Dedifferentiated amniotic fluid mesenchymal stem cell (primary cell): Measurements from ENCODE around the gene DSG4.
"Not testable (repeated sequence)": the region's sequence is repeated elsewhere in the genome, so short reads cannot be mapped to it uniquely, and the experiment has no call there.

Source experiments
- DNase-seq: peaks from one replicate; pipeline ENCODE4 v3.0.0-alpha.2; 2016; ENCODE audit errors: extremely low spot score

DSG4 gene, protein sequence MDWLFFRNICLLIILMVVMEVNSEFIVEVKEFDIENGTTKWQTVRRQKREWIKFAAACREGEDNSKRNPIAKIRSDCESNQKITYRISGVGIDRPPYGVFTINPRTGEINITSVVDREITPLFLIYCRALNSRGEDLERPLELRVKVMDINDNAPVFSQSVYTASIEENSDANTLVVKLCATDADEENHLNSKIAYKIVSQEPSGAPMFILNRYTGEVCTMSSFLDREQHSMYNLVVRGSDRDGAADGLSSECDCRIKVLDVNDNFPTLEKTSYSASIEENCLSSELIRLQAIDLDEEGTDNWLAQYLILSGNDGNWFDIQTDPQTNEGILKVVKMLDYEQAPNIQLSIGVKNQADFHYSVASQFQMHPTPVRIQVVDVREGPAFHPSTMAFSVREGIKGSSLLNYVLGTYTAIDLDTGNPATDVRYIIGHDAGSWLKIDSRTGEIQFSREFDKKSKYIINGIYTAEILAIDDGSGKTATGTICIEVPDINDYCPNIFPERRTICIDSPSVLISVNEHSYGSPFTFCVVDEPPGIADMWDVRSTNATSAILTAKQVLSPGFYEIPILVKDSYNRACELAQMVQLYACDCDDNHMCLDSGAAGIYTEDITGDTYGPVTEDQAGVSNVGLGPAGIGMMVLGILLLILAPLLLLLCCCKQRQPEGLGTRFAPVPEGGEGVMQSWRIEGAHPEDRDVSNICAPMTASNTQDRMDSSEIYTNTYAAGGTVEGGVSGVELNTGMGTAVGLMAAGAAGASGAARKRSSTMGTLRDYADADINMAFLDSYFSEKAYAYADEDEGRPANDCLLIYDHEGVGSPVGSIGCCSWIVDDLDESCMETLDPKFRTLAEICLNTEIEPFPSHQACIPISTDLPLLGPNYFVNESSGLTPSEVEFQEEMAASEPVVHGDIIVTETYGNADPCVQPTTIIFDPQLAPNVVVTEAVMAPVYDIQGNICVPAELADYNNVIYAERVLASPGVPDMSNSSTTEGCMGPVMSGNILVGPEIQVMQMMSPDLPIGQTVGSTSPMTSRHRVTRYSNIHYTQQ

DNA sequence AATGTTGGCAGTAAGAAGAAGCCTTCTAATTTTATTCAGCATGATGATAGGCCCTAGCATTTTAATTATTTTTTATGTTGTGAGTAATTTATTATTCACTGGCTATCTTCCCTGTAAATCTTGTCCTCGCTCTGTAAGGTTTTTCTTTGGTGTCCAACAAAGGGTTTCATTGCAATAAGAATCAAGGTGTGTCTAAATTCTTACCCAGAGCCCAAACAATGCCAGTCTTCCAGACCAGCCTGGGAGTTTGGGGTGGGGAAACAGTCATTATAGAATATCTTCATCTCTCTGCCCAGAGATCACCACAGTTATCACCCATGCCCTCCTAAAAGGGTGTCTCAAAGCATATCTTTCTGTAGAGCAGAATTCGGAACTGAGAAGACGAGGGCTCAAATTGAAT is at the start of gene DSG4:
TSS of gene DSG4 (plus strand) at position 301 of the 400 bp plus-strand sequence. CDS start 135 bp downstream, outside the sequence.
- no peak for DNase-seq

DNA sequence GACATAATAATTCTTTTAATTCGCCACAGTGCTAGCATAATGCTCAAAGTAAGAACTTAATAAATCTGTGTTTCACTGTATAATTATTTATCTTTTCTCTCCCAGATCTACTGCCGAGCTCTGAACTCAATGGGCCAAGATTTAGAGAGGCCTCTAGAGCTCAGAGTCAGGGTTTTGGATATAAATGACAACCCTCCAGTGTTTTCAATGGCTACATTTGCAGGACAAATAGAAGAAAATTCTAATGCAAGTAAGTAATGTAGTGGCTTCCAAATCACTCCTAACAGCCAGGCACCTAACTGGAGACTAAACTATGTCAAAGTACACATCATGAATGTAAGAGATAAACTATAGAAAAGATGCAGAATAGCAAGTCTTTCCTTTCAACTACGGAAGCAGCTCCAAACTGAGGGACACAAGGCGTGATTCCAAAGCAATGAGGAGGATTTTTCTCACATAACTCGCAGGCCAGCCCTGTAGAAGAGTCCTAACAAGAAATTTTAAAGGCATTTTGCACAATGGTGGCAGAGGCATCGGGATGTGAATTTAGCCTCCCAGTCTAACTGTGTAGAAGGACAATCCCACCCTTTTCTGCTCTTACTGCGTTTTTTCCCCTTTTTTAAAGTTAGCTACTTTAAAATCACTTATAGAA is 46.7 kb upstream of the DSG4 start:
- no peak for DNase-seq

GRCh38 chr18:31343454-31343853 is 33.1 kb upstream of the DSG4 start:
- no peak for DNase-seq

DNA sequence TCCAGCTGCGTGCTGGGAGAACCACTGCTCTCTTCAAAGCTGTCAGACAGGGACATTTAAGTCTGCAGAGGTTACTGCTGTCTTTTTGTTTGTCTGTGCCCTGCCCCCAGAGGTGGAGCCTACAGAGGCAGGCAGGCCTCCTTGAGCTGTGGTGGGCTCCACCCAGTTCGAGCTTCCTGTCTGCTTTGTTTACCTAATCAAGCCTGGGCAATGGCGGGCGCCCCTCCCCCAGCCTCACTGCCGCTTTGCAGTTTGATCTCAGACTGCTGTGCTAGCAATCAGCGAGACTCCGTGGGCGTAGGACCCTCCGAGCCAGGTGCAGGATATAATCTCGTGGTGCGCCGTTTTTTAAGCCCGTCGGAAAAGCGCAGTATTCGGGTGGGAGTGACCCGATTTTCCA is 23.2 kb upstream of the DSG4 start:
- not testable (repeated sequence) for DNase-seq

DNA sequence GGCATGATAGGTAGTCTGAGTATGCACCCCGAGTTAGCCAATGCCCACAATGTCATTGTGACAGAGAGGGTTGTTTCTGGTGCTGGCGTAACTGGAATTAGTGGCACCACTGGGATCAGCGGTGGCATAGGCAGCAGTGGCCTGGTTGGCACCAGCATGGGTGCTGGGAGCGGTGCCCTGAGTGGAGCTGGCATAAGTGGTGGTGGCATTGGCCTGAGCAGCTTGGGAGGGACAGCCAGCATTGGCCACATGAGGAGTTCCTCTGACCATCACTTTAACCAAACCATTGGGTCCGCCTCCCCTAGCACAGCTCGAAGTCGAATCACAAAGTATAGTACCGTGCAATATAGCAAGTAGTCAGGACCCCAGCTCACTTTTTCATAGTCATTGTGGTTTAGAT is 21.6 kb upstream of the DSG4 start:
- DNase-seq, result no peak

GRCh38 chr18:31356025-31356424 is 20.6 kb upstream of the DSG4 start:
- no peak for DNase-seq

DNA sequence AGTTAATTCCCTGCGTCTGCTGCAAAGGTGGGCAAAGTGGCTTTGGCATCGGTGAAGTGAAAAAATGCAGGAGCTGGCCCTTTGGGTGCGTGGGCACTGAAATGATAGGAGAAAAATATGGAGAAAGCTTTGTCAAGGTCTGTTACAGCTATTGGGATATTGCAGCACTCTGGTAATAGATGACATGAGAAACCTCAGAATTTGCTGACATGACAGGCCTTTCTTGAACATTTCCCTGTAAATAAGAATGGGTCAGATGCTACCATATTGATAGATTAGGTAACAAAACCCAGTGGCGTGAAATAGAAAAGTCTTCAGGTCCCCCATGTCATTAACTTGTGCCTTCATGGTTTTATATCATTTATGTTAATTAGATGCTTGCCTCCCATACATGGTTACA is 12.4 kb upstream of the DSG4 start:
- DNase-seq, result no peak

GRCh38 chr18:31369478-31369877 is 7.1 kb upstream of the DSG4 start:
- no peak for DNase-seq

GRCh38 chr18:31371989-31372388 is 4.6 kb upstream of the DSG4 start:
- DNase-seq, result no peak

DNA sequence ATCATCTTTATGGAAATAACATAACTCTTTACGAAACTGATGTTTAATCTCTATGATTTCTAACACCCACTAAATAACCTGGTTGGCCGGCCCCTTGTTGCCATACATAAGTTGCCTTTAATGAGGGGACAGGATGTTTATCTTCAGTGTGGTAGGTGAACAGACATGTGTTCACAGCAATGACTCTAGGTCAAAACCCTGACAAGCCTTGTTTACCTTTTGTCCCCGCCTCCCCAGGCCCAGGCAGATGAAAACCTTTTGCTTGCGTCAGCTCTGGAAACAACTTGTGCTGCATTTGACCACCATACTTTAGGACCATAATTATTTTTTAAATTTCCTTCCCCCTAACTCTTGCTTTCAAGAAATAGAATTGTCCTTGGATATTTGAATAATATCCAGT is 2.9 kb upstream of the DSG4 start:
- DNase-seq, result no peak

DNA sequence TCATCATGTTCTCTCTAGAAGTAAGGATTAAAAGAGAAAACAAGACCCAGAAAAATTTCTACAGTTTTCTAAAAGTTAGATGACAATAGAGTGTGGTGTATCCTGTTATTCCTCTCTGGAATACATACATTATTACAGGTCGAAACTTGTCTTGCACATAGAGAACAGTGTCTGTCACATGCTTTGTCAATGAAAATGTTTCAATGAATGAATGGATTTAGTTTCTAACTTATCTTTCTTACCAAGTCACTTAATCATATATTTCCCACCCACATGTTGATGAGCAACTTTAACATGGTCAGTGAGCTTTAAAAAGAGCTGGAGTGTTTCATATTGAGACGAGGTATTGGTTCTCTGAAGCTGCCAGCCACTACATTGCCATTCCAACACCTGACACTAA is 4.3 kb downstream of the DSG4 start:
- no peak for DNase-seq

- DNase-seq, result no peak
Observed at GRCh38 chr18:31382107-31382506, 5.5 kb downstream of the DSG4 start.

GRCh38 chr18:31386741-31387140 is 10.2 kb downstream of the DSG4 start:
- DNase-seq, result no peak

DNA sequence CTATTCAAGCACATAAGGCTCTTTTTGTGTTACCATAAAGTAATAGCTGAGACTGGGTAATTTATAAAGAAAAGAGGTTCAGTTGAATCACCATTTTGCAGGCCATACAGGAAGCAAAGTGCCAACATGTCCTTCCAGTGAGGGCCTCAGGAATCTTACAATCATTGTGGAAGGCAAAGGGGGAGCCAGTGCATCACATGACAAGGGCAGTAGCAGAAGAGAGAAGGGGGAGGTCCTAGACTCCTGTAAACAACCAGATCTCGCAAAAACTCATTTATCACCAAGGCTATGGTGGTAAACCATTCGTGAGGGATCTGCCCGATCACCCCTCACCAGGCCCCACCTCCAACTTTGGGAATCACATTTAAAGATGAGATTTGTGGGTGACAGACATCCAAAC is 16.7 kb downstream of the DSG4 start:
- DNase-seq, result no peak

- DNase-seq, result no peak
Observed at GRCh38 chr18:31396796-31397612, 20.4 kb downstream of the DSG4 start.

- no peak for DNase-seq
Observed at GRCh38 chr18:31398191-31398590, 21.6 kb downstream of the DSG4 start.

- DNase-seq, result no peak
Observed at GRCh38 chr18:31399306-31400032, 22.9 kb downstream of the DSG4 start.

DNA sequence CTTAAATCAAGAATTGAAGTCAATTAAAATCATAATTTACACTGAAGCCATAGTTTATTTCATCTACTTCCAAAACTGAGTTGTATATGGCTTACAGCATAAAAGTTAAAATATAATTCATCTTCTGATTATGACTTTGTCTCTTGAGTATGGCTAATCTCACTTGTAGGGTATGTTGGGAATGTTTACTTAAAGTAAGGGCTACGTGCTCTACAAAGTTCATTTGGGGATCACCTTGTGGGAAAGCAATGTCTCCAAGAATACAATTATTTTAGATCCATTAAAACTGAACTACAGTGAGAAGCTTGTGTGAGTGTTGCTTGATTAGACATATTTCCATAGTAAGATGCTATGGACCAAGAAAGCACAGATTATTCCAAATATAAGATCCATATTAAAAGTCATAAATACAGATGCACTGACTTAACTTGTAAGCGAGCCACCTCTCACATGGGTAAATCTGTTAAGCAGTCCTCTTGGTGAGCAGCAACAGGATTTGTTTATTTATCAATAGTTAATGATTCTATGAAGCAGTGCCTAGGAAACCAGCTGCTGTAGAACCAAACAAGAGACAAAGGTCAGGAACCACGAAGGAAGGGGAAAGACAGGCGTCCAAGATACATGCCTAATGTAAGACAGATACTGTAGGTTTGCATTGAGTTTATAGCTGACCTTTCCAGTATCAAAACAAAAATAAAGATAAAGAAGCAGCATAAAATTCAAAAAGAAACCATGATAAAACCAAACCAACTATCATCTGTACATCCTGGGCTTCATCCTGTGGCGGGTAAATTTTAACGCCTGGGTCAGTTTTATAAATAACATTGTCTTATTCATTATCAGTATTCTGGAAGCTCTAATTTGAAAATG is 24.8 kb downstream of the DSG4 start:
- DNase-seq, result no peak

GRCh38 chr18:31402026-31402373 is 25.4 kb downstream of the DSG4 start:
- no peak for DNase-seq

GRCh38 chr18:31403409-31403808 is 26.8 kb downstream of the DSG4 start:
- no peak for DNase-seq
